ENCODE data around the gene ASB2. TPM values are rescaled to one million over a fixed set of nuclear protein-coding genes. Genes with fewer than 3 reads are reported as not detected.

Gene ASB2
- polyA plus RNA-seq, 1 experiment, result 0.06 TPM

DNA sequence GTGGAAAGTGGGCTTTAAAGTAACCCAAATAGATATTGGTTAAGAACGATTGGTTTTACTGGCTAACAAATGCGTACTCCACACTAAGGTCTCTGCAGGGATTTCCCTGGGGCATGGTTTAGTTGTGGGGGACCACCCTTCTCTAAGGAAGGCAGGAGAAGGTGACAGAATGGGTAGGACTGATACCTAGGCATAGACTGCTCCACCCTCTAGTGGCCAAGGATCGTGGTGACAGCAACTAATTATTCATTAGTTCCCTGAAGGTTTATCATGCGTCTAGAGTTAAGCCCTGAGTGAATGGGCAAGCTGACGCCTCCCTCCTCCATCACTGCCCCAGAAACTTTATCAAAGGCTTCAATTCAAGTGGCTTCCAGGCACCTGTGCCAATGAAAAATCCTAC lies 40.1 kb downstream of the ASB2 start:
- H3K4me3 ChIP-seq (ENCODE audit: low read depth, low read length), result no peak overlapping the region
- POLR2A ChIA-PET, result no interaction called here
- no peak for DNase-seq (ENCODE audit: low read depth)
- no peaks in the 10 kb centered on the region for H3K36me3 ChIP-seq (ENCODE audit: control insufficient read depth, insufficient read depth, low read length)
- CTCF ChIA-PET, result interaction anchor here (1.2 to 16.0 kb wide), 10 partner anchors 9 to 201 kb away, joined by 3 to 387 read pairs (median 5); partner anchors contain the start of gene CCDC197
- TF ChIP-seq, protein P1, sequence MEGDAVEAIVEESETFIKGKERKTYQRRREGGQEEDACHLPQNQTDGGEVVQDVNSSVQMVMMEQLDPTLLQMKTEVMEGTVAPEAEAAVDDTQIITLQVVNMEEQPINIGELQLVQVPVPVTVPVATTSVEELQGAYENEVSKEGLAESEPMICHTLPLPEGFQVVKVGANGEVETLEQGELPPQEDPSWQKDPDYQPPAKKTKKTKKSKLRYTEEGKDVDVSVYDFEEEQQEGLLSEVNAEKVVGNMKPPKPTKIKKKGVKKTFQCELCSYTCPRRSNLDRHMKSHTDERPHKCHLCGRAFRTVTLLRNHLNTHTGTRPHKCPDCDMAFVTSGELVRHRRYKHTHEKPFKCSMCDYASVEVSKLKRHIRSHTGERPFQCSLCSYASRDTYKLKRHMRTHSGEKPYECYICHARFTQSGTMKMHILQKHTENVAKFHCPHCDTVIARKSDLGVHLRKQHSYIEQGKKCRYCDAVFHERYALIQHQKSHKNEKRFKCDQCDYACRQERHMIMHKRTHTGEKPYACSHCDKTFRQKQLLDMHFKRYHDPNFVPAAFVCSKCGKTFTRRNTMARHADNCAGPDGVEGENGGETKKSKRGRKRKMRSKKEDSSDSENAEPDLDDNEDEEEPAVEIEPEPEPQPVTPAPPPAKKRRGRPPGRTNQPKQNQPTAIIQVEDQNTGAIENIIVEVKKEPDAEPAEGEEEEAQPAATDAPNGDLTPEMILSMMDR (IDR thresholded peaks at IDR 0.05; ENCODE audit: insufficient read depth, low read depth, low read length), result peak; percentile 55
- peaks cover 10% of the 10 kb centered on the region for H3K27me3 ChIP-seq (ENCODE audit: control insufficient read depth, insufficient read depth, low read length)

DNA sequence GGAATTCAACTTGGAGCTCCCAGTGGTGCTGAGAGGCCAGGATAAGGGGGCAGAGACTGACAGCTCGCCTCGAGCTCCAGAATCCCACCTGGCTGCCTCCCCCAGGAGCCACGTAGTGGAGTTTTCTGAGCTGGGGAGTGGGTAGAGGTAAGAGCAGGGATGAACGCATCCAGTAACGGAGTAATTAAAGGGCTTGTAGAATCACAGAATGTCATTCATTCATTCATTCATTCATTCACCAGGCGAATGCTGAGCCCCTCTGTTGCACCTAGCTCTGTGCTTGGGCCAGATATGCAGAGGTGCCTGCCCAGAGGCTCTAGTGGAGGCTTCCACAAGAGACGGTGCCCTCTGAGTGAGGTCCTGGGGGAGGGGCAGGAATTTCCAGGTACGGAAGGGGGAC lies 41.2 kb downstream of the ASB2 start:
- TF ChIP-seq, protein P1 (IDR thresholded peaks at IDR 0.05; ENCODE audit: insufficient read depth, low read depth, low read length), result no peak
- ChIA-PET POLR2A (no interaction called here), CTCF (interaction anchor here (0.9 to 16.0 kb wide), 9 partner anchors 11 to 202 kb away, joined by 3 to 387 read pairs (median 6); partner anchors contain the start of gene CCDC197)
- no peaks in the 10 kb centered on the region for H3K36me3 ChIP-seq (ENCODE audit: control insufficient read depth, insufficient read depth, low read length)
- no peak overlapping the region for H3K4me3 ChIP-seq (ENCODE audit: low read depth, low read length)
- no peak for DNase-seq (ENCODE audit: low read depth)
- H3K27me3 ChIP-seq (ENCODE audit: control insufficient read depth, insufficient read depth, low read length), result peaks cover 10% of the 10 kb centered on the region

DNA sequence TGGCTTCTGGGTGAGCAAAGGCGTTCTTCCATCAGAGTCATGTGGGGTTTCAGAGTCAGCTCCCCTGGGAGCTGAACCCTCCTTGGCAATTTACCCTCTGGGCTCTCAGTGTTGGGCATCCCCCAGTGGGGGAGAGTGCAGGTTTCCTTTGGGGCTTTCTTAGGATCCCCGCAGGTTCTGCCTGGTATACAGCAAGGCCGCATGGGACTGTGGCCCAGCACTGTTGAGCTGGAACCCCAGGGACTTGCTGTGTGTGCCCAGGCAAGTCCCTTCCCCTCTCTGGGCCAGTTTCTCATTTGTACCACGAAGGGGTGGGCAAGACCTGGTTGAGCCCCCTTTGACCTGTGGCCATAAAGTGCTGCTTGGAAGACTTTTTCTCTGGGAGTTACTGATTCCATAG lies 43.7 kb downstream of the ASB2 start:
- Histone ChIP-seq H3K36me3 (ENCODE audit: control insufficient read depth, insufficient read depth, low read length) (no peaks in the 10 kb centered on the region), H3K27me3 (ENCODE audit: control insufficient read depth, insufficient read depth, low read length) (peaks cover 2% of the 10 kb centered on the region; the same call in 1 of the 2 replicates), H3K4me3 (ENCODE audit: low read depth, low read length) (no peak overlapping the region)
- no peak for DNase-seq (ENCODE audit: low read depth)
- TF ChIP-seq, protein P1 (IDR thresholded peaks at IDR 0.05; ENCODE audit: insufficient read depth, low read depth, low read length), result no peak
- ChIA-PET POLR2A (no interaction called here), CTCF (interaction anchor here (16.0 kb wide), 1 partner anchor 67 kb away, joined by 387 read pairs; the partner anchor contains the start of gene CCDC197)

DNA sequence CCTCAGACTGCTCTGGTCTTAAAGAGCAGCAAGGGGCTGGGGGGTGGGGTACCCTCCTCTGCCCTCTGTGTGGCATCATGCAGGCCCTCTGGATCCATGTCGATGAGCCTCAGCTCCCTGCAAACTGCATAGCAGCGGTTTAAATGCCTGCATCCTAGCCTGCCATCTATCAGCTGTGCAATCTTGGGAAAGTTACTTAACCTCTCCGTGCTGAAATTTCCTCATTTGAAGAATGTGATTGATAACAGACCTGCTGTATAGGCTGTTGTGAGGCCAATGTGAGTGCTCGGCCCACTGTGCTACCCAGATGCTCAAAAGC lies 45.4 kb downstream of the ASB2 start:
- CTCF ChIA-PET, result interaction anchor here (1.5 to 1.7 kb wide), 2 partner anchors 9 to 73 kb away, joined by 4 to 13 read pairs; no protein-coding TSS in a partner anchor
- Histone ChIP-seq H3K4me3 (ENCODE audit: low read depth, low read length) (no peak overlapping the region), H3K27me3 (ENCODE audit: control insufficient read depth, insufficient read depth, low read length) (peaks cover 2% of the 10 kb centered on the region; the same call in 1 of the 2 replicates), H3K36me3 (ENCODE audit: control insufficient read depth, insufficient read depth, low read length) (no peaks in the 10 kb centered on the region)
- POLR2A ChIA-PET, result no interaction called here
- no peak for DNase-seq (ENCODE audit: low read depth)
- TF ChIP-seq, protein P1 (IDR thresholded peaks at IDR 0.05; ENCODE audit: insufficient read depth, low read depth, low read length), result no peak

DNA sequence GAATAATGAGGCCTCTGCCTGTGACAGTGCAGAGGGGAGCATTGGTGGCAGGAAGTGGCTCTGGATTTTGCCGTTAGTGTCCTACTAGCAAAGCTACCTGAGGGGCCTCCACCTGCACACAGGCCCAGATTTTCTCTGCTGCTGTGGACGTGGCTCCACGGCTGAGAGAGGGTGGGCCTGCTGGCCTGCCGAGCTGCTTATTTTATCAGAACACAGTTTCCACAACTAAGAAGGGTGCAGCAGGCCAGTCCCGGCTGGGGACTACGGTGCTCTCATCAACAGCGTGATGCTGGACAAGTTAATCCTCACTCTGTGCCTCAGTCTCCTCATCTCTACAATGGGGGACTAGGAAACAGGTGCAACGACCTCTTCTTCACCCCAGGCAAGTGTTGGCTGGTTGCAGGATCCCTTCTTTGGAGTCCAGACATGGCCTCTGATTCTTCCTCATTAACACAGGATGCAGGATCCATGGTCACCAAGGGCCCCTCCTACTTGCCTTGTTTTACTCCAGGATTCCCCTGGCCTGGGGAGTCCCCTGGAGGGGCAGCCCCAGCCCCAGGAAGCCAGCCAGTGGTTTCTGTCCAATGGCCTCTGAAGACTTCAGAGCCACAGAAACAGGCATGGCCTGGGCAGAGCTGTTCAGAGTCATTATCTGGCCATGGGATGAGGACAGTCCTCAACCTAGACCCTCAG lies 45.9 kb downstream of the ASB2 start:
- ChIA-PET POLR2A (no interaction called here), CTCF (interaction anchor here (1.5 to 1.7 kb wide), 2 partner anchors 9 to 74 kb away, joined by 4 to 13 read pairs; no protein-coding TSS in a partner anchor)
- Histone ChIP-seq H3K4me3 (ENCODE audit: low read depth, low read length) (no peak overlapping the region), H3K36me3 (ENCODE audit: control insufficient read depth, insufficient read depth, low read length) (no peaks in the 10 kb centered on the region), H3K27me3 (ENCODE audit: control insufficient read depth, insufficient read depth, low read length) (peaks cover 2% of the 10 kb centered on the region; the same call in 1 of the 2 replicates)
- TF ChIP-seq, protein P1 (IDR thresholded peaks at IDR 0.05; ENCODE audit: insufficient read depth, low read depth, low read length), result no peak
- no peak for DNase-seq (ENCODE audit: low read depth)
